ENCODE results near the gene NPR1. TPM values are rescaled to one million over a fixed set of nuclear protein-coding genes. Genes with fewer than 3 reads are reported as not detected.

The NPR1 gene
- total and polyA plus RNA-seq, 2 of the 13 experiments (the other 11 are each of a cell fraction or from before 2014, with no cell fraction given), result not detected

DNA sequence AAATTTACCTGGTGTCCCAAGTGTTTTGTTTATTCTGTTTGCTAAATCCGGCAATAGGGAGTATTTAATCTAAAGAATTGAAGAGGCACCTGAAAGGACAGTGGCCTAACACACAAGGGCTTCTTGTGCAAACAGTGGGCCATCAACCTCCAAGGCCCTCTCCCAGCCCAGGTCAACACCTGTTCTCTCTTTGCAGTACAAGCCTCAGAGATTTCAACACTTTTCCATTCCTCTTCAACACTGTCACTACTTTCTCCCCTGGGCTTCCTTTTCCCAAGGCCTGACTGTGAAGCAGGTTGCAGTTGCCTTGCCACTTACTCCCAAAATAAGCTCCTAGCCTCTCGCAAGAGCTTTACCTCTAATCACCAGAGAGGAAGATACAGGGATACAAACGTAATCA, 23.2 kb upstream of the NPR1 start (continued):
- TF ChIP-seq, protein P1, sequence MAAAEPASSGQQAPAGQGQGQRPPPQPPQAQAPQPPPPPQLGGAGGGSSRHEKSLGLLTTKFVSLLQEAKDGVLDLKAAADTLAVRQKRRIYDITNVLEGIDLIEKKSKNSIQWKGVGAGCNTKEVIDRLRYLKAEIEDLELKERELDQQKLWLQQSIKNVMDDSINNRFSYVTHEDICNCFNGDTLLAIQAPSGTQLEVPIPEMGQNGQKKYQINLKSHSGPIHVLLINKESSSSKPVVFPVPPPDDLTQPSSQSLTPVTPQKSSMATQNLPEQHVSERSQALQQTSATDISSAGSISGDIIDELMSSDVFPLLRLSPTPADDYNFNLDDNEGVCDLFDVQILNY (CRISPR knock-in tag; conservative IDR thresholded peaks at IDR 0.05), result no peak
- TF ChIP-seq POLR2A (IDR thresholded peaks at IDR 0.05; ENCODE audit: insufficient read depth in 1 of 2, low read depth in 2 of 2, low read length in 2 of 2), result no peak
- TF ChIP-seq PPARG (CRISPR knock-in tag; conservative IDR thresholded peaks at IDR 0.05), result no peak
- TF ChIP-seq RNF2 (conservative IDR thresholded peaks at IDR 0.05; ENCODE audit: low read depth), result no peak
- TF ChIP-seq, protein P2, sequence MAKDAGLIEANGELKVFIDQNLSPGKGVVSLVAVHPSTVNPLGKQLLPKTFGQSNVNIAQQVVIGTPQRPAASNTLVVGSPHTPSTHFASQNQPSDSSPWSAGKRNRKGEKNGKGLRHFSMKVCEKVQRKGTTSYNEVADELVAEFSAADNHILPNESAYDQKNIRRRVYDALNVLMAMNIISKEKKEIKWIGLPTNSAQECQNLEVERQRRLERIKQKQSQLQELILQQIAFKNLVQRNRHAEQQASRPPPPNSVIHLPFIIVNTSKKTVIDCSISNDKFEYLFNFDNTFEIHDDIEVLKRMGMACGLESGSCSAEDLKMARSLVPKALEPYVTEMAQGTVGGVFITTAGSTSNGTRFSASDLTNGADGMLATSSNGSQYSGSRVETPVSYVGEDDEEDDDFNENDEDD (CRISPR knock-in tag; IDR thresholded peaks at IDR 0.05; ENCODE audit: borderline replicate concordance), result no peak
- TF ChIP-seq ATF7 (IDR thresholded peaks at IDR 0.05), result no peak
- TF ChIP-seq ATF7 (CRISPR knock-in tag; IDR thresholded peaks at IDR 0.05), result no peak
- peak; percentile 54 for TF ChIP-seq CEBPG (CRISPR knock-in tag; IDR thresholded peaks at IDR 0.05)
- no peak for TF ChIP-seq ZNF619 (CRISPR knock-in tag; IDR thresholded peaks at IDR 0.05)
- no peak for TF ChIP-seq ZBTB20 (CRISPR knock-in tag; IDR thresholded peaks at IDR 0.05; ENCODE audit: borderline replicate concordance, low read depth)
- TF ChIP-seq GATAD1 (CRISPR knock-in tag; IDR thresholded peaks at IDR 0.05), result no peak
- TF ChIP-seq, protein P3, sequence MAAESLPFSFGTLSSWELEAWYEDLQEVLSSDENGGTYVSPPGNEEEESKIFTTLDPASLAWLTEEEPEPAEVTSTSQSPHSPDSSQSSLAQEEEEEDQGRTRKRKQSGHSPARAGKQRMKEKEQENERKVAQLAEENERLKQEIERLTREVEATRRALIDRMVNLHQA (CRISPR knock-in tag; IDR thresholded peaks at IDR 0.05), result no peak
- no peak for TF ChIP-seq ZNF781 (CRISPR knock-in tag; IDR thresholded peaks at IDR 0.05; ENCODE audit: borderline replicate concordance, not compliant biosample characterization)
- no peak for TF ChIP-seq TBX3 (IDR thresholded peaks at IDR 0.05; ENCODE audit: borderline replicate concordance)
- TF ChIP-seq, protein P4, sequence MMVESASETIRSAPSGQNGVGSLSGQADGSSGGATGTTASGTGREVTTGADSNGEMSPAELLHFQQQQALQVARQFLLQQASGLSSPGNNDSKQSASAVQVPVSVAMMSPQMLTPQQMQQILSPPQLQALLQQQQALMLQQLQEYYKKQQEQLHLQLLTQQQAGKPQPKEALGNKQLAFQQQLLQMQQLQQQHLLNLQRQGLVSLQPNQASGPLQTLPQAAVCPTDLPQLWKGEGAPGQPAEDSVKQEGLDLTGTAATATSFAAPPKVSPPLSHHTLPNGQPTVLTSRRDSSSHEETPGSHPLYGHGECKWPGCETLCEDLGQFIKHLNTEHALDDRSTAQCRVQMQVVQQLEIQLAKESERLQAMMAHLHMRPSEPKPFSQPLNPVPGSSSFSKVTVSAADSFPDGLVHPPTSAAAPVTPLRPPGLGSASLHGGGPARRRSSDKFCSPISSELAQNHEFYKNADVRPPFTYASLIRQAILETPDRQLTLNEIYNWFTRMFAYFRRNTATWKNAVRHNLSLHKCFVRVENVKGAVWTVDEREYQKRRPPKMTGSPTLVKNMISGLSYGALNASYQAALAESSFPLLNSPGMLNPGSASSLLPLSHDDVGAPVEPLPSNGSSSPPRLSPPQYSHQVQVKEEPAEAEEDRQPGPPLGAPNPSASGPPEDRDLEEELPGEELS (CRISPR knock-in tag; IDR thresholded peaks at IDR 0.05), result 0 out of 2 replicates have a peak, but pooled peaks have one; percentile 12
- TF ChIP-seq, protein P5, sequence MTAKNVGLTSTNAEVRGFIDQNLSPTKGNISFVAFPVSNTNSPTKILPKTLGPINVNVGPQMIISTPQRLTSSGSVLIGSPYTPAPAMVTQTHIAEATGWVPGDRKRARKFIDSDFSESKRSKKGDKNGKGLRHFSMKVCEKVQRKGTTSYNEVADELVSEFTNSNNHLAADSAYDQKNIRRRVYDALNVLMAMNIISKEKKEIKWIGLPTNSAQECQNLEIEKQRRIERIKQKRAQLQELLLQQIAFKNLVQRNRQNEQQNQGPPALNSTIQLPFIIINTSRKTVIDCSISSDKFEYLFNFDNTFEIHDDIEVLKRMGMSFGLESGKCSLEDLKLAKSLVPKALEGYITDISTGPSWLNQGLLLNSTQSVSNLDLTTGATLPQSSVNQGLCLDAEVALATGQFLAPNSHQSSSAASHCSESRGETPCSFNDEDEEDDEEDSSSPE (CRISPR knock-in tag; IDR thresholded peaks at IDR 0.05), result no peak
- TF ChIP-seq SCMH1 (CRISPR knock-in tag; IDR thresholded peaks at IDR 0.05; ENCODE audit: borderline replicate concordance), result no peak
- no peak for TF ChIP-seq ZNF550 (CRISPR knock-in tag; IDR thresholded peaks at IDR 0.05; ENCODE audit: borderline replicate concordance)
- TF ChIP-seq, protein P6, sequence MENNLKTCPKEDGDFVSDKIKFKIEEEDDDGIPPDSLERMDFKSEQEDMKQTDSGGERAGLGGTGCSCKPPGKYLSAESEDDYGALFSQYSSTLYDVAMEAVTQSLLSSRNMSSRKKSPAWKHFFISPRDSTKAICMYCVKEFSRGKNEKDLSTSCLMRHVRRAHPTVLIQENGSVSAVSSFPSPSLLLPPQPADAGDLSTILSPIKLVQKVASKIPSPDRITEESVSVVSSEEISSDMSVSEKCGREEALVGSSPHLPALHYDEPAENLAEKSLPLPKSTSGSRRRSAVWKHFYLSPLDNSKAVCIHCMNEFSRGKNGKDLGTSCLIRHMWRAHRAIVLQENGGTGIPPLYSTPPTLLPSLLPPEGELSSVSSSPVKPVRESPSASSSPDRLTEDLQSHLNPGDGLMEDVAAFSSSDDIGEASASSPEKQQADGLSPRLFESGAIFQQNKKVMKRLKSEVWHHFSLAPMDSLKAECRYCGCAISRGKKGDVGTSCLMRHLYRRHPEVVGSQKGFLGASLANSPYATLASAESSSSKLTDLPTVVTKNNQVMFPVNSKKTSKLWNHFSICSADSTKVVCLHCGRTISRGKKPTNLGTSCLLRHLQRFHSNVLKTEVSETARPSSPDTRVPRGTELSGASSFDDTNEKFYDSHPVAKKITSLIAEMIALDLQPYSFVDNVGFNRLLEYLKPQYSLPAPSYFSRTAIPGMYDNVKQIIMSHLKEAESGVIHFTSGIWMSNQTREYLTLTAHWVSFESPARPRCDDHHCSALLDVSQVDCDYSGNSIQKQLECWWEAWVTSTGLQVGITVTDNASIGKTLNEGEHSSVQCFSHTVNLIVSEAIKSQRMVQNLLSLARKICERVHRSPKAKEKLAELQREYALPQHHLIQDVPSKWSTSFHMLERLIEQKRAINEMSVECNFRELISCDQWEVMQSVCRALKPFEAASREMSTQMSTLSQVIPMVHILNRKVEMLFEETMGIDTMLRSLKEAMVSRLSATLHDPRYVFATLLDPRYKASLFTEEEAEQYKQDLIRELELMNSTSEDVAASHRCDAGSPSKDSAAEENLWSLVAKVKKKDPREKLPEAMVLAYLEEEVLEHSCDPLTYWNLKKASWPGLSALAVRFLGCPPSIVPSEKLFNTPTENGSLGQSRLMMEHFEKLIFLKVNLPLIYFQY (CRISPR knock-in tag; IDR thresholded peaks at IDR 0.05; ENCODE audit: borderline replicate concordance), result no peak
- 0 out of 2 replicates have a peak, but pooled peaks have one; percentile 21 for TF ChIP-seq ZNF292 (CRISPR knock-in tag; IDR thresholded peaks at IDR 0.05; ENCODE audit: borderline replicate concordance, low read depth)
- peak; percentile 41; the same call in 1 of the 2 replicates for TF ChIP-seq SAP130 (CRISPR knock-in tag; IDR thresholded peaks at IDR 0.05; ENCODE audit: low read depth)
- no peak for TF ChIP-seq FOXA1 (IDR thresholded peaks at IDR 0.05)
- peak; percentile 24; the same call in 1 of the 2 replicates for TF ChIP-seq FOXA1 (CRISPR knock-in tag; IDR thresholded peaks at IDR 0.05)

Measured in HepG2 (cell line).